AG04450 (cell line): ENCODE data around the gene FSCN2. TPM values are rescaled to one million over a fixed set of nuclear protein-coding genes. Genes with fewer than 3 reads are reported as not detected.
A peak's percentile ranks its signal among the peaks of the same experiment; 100 is the strongest.

Source experiments
- CTCF ChIA-PET: fragments of 300-600, 350-600 bp; formaldehyde crosslinking; extraction: SDS; loops from one replicate; lab custom pipeline; 2022; ENCODE audit warnings: antibody characterized with exemption, inconsistent platforms; lab: Charles Lee
- POLR2A ChIA-PET: fragments of 350-600 bp; formaldehyde crosslinking; extraction: SDS; loops from one replicate; lab custom pipeline; 2021; ENCODE audit warnings: antibody characterized with exemption, inconsistent platforms; lab: Yijun Ruan, JAX
- DNase-seq: peaks from one replicate; pipeline ENCODE4 v3.0.0-alpha.2; 2011; ENCODE audit warnings: low read depth, low spot score
- H3K27ac ChIP-seq: one replicate; pipeline ENCODE4 v1.5.1; 2012; ENCODE audit warnings: low read depth, low read length, control low read depth
- H3K27me3 ChIP-seq: one replicate; pipeline ENCODE4 v1.6.0; 2012; ENCODE audit warnings: low read length; ENCODE audit not compliant: control insufficient read depth, insufficient read depth
- H3K4me3 ChIP-seq: 2 replicates; pipeline ENCODE4 v1.5.1; 2011; ENCODE audit warnings: mild to moderate bottlenecking, low read depth, low read length, control low read depth
- H3K9me3 ChIP-seq: 2 replicates; pipeline ENCODE4 v1.5.1; 2012; ENCODE audit warnings: low read length; ENCODE audit not compliant: control insufficient read depth, insufficient read depth
- polyA plus RNA-seq: library from polyadenylated mRNA; depleted of rRNA; stranded (reverse); fragments of >200 nt; gene quantifications from 2 replicates; pipeline ENCODE4 v1.2.3, GENCODE V29; 2011
- TF ChIP-seq, protein P1 (sequence below): IDR thresholded peaks from 2 replicates; pipeline ENCODE4 v1.5.1; 2011; ENCODE audit warnings: low read depth, low read length, control low read depth, inconsistent platforms

FSCN2 gene
- polyA plus RNA-seq, 1 experiment, result 0.26 TPM

DNA sequence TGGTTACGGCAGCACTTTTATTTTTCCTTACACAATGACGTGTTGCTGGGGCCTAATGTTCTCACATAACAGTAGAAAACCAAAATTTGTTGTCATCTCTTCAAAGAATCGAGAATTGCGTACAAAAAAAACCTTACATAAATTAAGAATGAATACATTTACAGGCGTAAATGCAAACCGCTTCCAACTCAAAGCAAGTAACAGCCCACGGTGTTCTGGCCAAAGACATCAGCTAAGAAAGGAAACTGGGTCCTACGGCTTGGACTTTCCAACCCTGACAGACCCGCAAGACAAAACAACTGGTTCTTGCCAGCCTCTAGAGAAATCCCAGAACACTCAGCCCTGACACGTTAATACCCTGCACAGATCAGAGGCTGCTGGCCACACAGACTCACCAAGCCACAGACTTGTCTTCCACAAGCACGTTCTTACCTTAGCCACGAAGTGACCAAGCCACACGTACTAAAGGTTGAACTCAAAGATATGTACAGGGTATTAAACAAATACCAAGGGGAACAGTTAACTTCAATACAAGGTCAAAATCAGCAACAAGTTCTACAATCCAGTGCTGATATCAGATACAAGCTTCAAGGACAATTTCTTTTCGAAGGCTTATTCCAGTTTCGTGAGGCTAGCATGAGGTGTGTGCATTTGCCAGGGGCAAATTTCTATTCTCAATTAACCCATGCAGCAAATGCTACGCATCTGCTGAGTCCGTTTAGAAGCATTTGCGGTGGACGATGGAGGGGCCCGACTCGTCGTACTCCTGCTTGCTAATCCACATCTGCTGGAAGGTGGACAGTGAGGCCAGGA lies 18.0 kb upstream of the FSCN2 start:
- DNase-seq, result no peak
- POLR2A ChIA-PET, result interaction anchor here (0.6 to 3.4 kb wide), 7 partner anchors 25 to 257 kb away, joined by 3 to 25 read pairs (median 4); partner anchors contain the start of gene BAHCC1
- CTCF ChIA-PET, result no interaction called here
- peak overlapping the region; percentile 96 for H3K4me3 ChIP-seq
- TF ChIP-seq, protein P1, sequence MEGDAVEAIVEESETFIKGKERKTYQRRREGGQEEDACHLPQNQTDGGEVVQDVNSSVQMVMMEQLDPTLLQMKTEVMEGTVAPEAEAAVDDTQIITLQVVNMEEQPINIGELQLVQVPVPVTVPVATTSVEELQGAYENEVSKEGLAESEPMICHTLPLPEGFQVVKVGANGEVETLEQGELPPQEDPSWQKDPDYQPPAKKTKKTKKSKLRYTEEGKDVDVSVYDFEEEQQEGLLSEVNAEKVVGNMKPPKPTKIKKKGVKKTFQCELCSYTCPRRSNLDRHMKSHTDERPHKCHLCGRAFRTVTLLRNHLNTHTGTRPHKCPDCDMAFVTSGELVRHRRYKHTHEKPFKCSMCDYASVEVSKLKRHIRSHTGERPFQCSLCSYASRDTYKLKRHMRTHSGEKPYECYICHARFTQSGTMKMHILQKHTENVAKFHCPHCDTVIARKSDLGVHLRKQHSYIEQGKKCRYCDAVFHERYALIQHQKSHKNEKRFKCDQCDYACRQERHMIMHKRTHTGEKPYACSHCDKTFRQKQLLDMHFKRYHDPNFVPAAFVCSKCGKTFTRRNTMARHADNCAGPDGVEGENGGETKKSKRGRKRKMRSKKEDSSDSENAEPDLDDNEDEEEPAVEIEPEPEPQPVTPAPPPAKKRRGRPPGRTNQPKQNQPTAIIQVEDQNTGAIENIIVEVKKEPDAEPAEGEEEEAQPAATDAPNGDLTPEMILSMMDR, result no peak
- H3K27ac ChIP-seq, result peak overlapping the region; percentile 55
- H3K9me3 ChIP-seq, result no peaks in the 10 kb centered on the region
- H3K27me3 ChIP-seq, result no peaks in the 10 kb centered on the region

DNA sequence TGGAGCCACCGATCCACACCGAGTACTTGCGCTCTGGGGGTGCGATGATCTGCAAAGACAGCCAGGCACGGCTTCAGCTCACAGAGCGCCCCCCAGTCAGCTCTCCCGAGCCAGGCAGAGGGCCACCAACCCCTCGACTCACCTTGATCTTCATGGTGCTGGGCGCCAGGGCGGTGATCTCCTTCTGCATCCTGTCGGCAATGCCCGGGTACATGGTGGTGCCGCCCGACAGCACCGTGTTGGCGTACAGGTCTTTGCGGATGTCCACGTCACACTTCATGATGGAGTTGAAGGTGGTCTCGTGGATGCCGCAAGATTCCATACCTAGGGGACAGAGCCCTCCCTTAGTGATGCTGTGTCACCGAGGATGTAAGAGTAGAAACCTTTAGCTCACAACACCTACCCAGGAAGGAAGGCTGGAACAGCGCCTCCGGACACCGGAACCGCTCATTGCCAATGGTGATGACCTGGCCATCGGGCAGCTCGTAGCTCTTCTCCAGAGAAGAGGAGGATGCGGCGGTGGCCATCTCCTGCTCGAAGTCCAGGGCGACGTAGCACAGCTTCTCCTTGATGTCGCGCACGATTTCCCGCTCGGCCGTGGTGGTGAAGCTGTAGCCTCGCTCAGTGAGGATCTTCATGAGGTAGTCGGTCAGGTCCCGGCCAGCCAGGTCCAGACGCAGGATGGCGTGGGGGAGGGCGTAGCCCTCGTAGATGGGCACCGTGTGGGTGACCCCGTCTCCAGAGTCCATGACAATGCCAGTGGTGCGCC lies 17.2 kb upstream of the FSCN2 start:
- no peak for DNase-seq

DNA sequence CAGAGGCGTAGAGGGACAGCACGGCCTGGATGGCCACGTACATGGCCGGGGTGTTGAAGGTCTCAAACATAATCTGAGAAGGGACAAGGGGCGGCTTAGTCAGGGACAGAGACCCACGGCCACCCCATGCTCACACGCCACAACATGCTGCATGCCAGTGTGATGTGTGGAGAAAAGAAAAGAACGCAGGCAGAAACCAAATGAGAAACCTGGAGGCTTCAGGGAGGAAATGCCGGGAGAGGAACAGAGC lies 16.7 kb upstream of the FSCN2 start:
- peak overlapping the region; percentile 89 for H3K27ac ChIP-seq
- POLR2A ChIA-PET, result interaction anchor here (0.6 to 3.4 kb wide), 12 partner anchors 12 to 288 kb away, joined by 3 to 25 read pairs (median 3); partner anchors contain the start of genes BAHCC1, CEP131 and SLC38A10
- TF ChIP-seq, protein P1, result no peak
- no peak for DNase-seq
- CTCF ChIA-PET, result no interaction called here
- H3K9me3 ChIP-seq, result no peaks in the 10 kb centered on the region; the same call in 1 of the 2 replicates
- H3K27me3 ChIP-seq, result no peaks in the 10 kb centered on the region
- peak overlapping the region; percentile 96 for H3K4me3 ChIP-seq

More for the DNA sequence above, 17.2 kb upstream of the FSCN2 start:
- Histone ChIP-seq H3K9me3 (no peaks in the 10 kb centered on the region; the same call in 1 of the 2 replicates), H3K4me3 (peak overlapping the region; percentile 96), H3K27me3 (no peaks in the 10 kb centered on the region), H3K27ac (peak overlapping the region; percentile 89)
- ChIA-PET CTCF (no interaction called here), POLR2A (interaction anchor here (0.6 to 3.4 kb wide), 10 partner anchors 11 to 288 kb away, joined by 3 to 25 read pairs (median 4); partner anchors contain the start of genes BAHCC1, CEP131 and SLC38A10)
- TF ChIP-seq, protein P1, result no peak

DNA sequence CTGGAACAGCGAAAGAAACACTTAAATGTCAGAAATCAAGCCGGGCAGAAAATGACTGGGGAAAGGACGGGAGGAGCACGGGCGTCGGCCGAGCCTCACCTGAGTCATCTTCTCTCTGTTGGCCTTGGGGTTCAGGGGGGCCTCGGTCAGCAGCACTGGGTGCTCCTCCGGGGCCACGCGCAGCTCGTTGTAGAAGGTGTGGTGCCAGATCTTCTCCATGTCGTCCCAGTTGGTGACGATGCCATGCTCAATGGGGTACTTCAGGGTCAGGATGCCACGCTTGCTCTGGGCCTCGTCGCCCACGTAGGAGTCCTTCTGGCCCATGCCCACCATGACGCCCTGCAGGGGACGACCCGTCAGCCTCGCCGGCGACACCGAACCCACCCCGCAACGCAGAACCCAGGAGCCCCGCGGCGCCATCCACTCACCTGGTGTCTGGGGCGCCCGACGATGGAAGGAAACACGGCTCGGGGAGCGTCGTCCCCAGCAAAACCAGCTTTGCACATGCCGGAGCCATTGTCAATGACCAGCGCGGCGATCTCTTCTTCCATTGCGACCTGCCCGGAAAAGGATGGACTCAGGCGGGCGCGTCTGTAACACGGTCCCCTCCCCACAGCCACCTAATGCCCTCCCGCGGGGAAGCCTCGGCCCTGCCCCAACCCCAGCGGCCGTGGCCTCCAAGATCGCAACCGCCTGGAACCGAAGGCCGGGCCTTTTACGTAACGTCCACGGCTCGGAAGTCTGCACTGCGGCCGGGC lies 16.2 kb upstream of the FSCN2 start:
- DNase-seq, result no peak
- TF ChIP-seq, protein P1, result no peak
- ChIA-PET POLR2A (interaction anchor here (0.6 to 3.4 kb wide), 15 partner anchors 10 to 289 kb away, joined by 3 to 25 read pairs (median 4); partner anchors contain the start of genes ARL16, BAHCC1, CEP131 and HGS), CTCF (no interaction called here)
- Histone ChIP-seq H3K4me3 (peak overlapping the region; percentile 96), H3K27ac (peak overlapping the region; percentile 89), H3K9me3 (no peaks in the 10 kb centered on the region; the same call in 1 of the 2 replicates), H3K27me3 (no peaks in the 10 kb centered on the region)
